Measurements from ENCODE around the gene SCAMP5. TPM values are rescaled to one million over a fixed set of nuclear protein-coding genes. Genes with fewer than 3 reads are reported as not detected.

Gene SCAMP5
- total RNA-seq, 1 donor from 2014 or later: 3.6 TPM

- DNase-seq (ENCODE audit: low spot score): no peak
- intact Hi-C loops (cut with DNase I): loop anchor here (5.0 kb wide), 1 partner anchor 59 kb away; the partner anchor contains the start of gene PPCDC
Observed at GRCh38 chr15:74963213-74963612, 32.1 kb upstream of the SCAMP5 start.

GRCh38 chr15:74964794-74965193, 30.6 kb upstream of the SCAMP5 start:
- intact Hi-C loops (cut with DNase I): loop anchor here (5.0 kb wide), 1 partner anchor 58 kb away; the partner anchor contains the start of gene PPCDC
- no peak for DNase-seq (ENCODE audit: low spot score)

GRCh38 chr15:74967670-74968069, 27.7 kb upstream of the SCAMP5 start:
- intact Hi-C loops (cut with DNase I): no loop called here
- DNase-seq (ENCODE audit: low spot score): no peak

GRCh38 chr15:74976159-74976558, 19.2 kb upstream of the SCAMP5 start:
- intact Hi-C loops (cut with DNase I): no loop called here
- no peak for DNase-seq (ENCODE audit: low spot score)

- no peak for DNase-seq (ENCODE audit: low spot score)
- intact Hi-C loops (cut with DNase I): no loop called here
Observed at GRCh38 chr15:74977599-74977998, 17.8 kb upstream of the SCAMP5 start.

GRCh38 chr15:74978077-74978476, 17.3 kb upstream of the SCAMP5 start:
- no peak for DNase-seq (ENCODE audit: low spot score)
- intact Hi-C loops (cut with DNase I): no loop called here

- intact Hi-C loops (cut with DNase I): no loop called here
- DNase-seq (ENCODE audit: low spot score): no peak
Observed at GRCh38 chr15:74978503-74978902, 16.9 kb upstream of the SCAMP5 start.

GRCh38 chr15:74982183-74982582, 13.2 kb upstream of the SCAMP5 start:
- DNase-seq (ENCODE audit: low spot score): no peak
- intact Hi-C loops (cut with DNase I): no loop called here

GRCh38 chr15:74983725-74984231, 11.6 kb upstream of the SCAMP5 start:
- intact Hi-C loops (cut with DNase I): no loop called here
- DNase-seq (ENCODE audit: low spot score): no peak

GRCh38 chr15:74988007-74988800, 7.2 kb upstream of the SCAMP5 start:
- DNase-seq (ENCODE audit: low spot score): no peak
- intact Hi-C loops (cut with DNase I): no loop called here

GRCh38 chr15:74989527-74989926, 5.8 kb upstream of the SCAMP5 start:
- intact Hi-C loops (cut with DNase I): no loop called here
- DNase-seq (ENCODE audit: low spot score): no peak

- intact Hi-C loops (cut with DNase I): no loop called here
- no peak for DNase-seq (ENCODE audit: low spot score)
Observed at GRCh38 chr15:74992619-74993018, 2.7 kb upstream of the SCAMP5 start.

GRCh38 chr15:74994236-74994635, 1.1 kb upstream of the SCAMP5 start:
- no peak for DNase-seq (ENCODE audit: low spot score)
- intact Hi-C loops (cut with DNase I): no loop called here

GRCh38 chr15:74994685-74995084, 678 bp upstream of the SCAMP5 start:
- intact Hi-C loops (cut with DNase I): no loop called here
- no peak for DNase-seq (ENCODE audit: low spot score)

- no peak for DNase-seq (ENCODE audit: low spot score)
- intact Hi-C loops (cut with DNase I): no loop called here
Observed at GRCh38 chr15:74995779-74996765, 709 bp downstream of the SCAMP5 start.

GRCh38 chr15:74997141-74997540, 1.8 kb downstream of the SCAMP5 start:
- no peak for DNase-seq (ENCODE audit: low spot score)

GRCh38 chr15:74997543-74997942, 2.2 kb downstream of the SCAMP5 start:
- no peak for DNase-seq (ENCODE audit: low spot score)
- intact Hi-C loops (cut with DNase I): no loop called here

More at GRCh38 chr15:74997141-74997540, 1.8 kb downstream of the SCAMP5 start:
- intact Hi-C loops (cut with DNase I): no loop called here

- intact Hi-C loops (cut with DNase I): no loop called here
- DNase-seq (ENCODE audit: low spot score): no peak
Observed at GRCh38 chr15:75001310-75001709, 5.9 kb downstream of the SCAMP5 start.

- intact Hi-C loops (cut with DNase I): no loop called here
- DNase-seq (ENCODE audit: low spot score): no peak
Observed at GRCh38 chr15:75002398-75002797, 7.0 kb downstream of the SCAMP5 start.

- no peak for DNase-seq (ENCODE audit: low spot score)
- intact Hi-C loops (cut with DNase I): no loop called here
Observed at GRCh38 chr15:75007216-75007615, 11.9 kb downstream of the SCAMP5 start.

Measured in cardiac septum (tissue), 1 donor.